ENCODE data around the gene TMEM91. TPM values are rescaled to one million over a fixed set of nuclear protein-coding genes. Genes with fewer than 3 reads are reported as not detected.
A peak's percentile ranks its signal among the peaks of the same experiment; 100 is the strongest.

TMEM91 gene
- total RNA-seq, 2 donors from 2014 or later = 6.9 to 35.0 TPM

DNA sequence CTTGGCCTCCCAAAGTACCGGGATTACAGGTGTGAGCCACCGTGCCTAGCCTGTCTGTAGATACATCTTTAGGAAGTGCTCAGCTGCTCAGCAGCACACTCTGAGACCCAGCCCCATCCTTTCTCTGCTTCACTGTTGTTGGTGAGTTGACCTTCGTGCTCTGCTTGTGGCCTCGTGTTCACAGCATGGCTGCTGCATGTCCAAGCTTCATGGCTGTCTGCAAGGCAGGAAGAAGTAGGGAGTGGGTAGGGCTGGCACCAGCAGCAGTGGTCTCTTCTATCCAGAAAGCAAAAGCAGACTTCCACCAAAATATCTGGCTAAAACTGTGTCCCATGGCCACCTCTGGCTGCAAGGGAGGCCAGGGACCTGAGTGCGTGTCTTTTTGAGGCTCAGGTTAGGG is 36.6 kb downstream of the TMEM91 start:
- DNase-seq (no peak), ATAC-seq (no peak)
- Mint-ChIP-seq H3K27me3 (no peaks in the 10 kb centered on the region), H3K27ac (no peak overlapping the region), H3K4me3 (no peak overlapping the region), H3K36me3 (ENCODE audit: low read depth) (peaks cover 2% of the 10 kb centered on the region), H3K4me1 (peaks cover 11% of the 10 kb centered on the region)
- H3K9me3 ChIP-seq (ENCODE audit: control insufficient read depth, low read length, poor library complexity, severe bottlenecking) = no peaks in the 10 kb centered on the region

DNA sequence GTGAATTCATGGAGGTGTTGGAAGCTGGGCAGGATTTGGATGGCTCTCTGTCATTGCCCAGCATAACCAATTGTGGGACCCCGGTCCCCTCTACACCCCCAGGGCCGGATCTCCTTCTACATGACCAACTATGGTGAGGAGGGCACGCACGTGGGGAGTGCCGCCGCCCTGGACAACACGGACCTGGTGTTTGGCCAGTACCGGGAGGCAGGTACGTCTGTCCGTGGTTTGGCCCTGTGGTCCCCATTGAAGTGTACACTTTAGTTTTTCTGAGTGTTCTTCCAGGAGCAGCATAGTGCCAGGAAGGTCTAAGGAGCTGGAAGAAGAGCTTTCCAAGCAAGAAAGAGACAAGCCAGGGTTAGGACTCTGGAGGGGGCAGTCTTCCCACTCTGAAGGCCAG is 37.6 kb downstream of the TMEM91 start:
- H3K9me3 ChIP-seq (ENCODE audit: control insufficient read depth, low read length, poor library complexity, severe bottlenecking) = no peaks in the 10 kb centered on the region
- Mint-ChIP-seq H3K4me3 (no peak overlapping the region), H3K4me1 (peaks cover 11% of the 10 kb centered on the region), H3K36me3 (ENCODE audit: low read depth) (peaks cover 2% of the 10 kb centered on the region), H3K27me3 (no peaks in the 10 kb centered on the region), H3K27ac (peak overlapping the region; percentile 41)
- ATAC-seq = no peak
- no peak for DNase-seq

DNA sequence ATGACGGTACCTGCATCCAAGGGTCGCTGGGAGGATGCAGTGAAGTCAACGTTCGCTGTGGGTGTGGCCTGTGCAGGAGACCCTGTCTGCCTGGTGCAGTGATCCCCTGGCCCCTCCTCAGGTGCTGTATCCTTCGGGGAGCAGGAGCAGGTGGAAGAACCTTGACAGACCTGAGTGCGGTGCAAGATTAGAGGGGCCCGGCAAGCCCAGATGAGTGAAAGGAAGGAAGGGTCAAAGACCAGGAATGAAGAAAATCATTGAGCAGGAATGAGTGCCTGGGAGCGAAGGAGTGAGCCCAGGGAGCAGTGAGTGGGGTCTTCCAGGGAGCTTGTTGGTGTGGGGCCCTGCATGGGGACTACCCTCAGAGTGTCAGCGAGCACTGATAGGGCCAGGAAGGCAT is 38.1 kb downstream of the TMEM91 start:
- no peak overlapping the region for H3K4me3 Mint-ChIP-seq
- H3K4me1 Mint-ChIP-seq = peaks cover 7% of the 10 kb centered on the region
- DNase-seq (no peak), ATAC-seq (no peak)
- no peaks in the 10 kb centered on the region for H3K27me3 Mint-ChIP-seq
- no peaks in the 10 kb centered on the region for H3K9me3 ChIP-seq (ENCODE audit: control insufficient read depth, low read length, poor library complexity, severe bottlenecking)
- H3K36me3 Mint-ChIP-seq (ENCODE audit: low read depth) = peaks cover 2% of the 10 kb centered on the region
- H3K27ac Mint-ChIP-seq = peak overlapping the region; percentile 41

DNA sequence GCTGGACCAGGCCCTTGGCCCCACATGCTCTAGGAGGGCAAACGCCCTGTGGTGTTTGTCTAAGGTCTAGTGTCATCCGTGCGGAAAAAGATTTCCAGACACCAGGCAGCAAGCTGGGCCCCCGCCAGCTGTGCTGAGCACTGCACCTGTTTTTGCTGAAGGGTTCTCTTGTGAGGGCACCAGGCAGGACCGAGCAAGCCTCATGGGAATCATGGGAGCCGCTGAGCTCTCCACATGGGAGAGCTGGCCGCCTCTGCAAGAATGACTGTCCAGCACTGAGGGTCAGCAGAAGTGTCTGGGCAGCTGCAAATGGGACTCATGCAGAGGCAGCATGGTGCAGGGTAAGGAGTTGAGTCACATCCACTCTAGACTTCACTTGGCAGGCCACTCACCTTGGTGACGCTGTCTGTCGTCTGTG is 38.8 kb downstream of the TMEM91 start:
- no peak for ATAC-seq
- no peak for DNase-seq
- Mint-ChIP-seq H3K4me3 (no peak overlapping the region), H3K36me3 (ENCODE audit: low read depth) (peaks cover 2% of the 10 kb centered on the region), H3K4me1 (peaks cover 3% of the 10 kb centered on the region), H3K27me3 (no peaks in the 10 kb centered on the region), H3K27ac (no peak overlapping the region)
- H3K9me3 ChIP-seq (ENCODE audit: control insufficient read depth, low read length, poor library complexity, severe bottlenecking) = no peaks in the 10 kb centered on the region

DNA sequence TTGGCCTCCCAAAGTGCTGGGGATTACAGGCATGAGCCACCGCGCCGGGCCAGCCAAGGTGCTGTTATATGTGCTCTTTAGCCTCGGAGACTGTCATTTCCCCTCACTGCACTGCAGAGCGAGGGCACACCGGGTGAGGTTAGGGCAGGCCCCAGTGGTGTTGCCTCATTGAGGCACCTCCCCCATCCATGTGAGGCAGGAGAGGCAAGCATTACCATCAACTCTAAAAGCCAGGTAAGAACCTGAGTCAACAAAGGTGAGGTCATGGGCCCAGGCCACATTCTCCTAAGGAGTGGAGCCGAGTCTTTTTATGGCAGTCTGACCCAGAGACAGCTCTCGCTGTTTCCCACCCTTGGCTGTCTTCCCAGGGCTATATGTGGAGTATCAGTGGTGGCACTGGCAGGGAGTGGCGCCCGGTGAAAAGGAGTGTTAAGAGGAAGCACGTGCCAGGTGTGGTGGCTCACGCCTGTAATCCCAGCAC is 39.9 kb downstream of the TMEM91 start:
- no peaks in the 10 kb centered on the region for H3K27me3 Mint-ChIP-seq
- peaks cover 5% of the 10 kb centered on the region for H3K4me1 Mint-ChIP-seq
- H3K27ac Mint-ChIP-seq = no peak overlapping the region
- H3K36me3 Mint-ChIP-seq (ENCODE audit: low read depth) = peaks cover 2% of the 10 kb centered on the region
- ATAC-seq (no peak), DNase-seq (no peak)
- no peak overlapping the region for H3K4me3 Mint-ChIP-seq
- no peaks in the 10 kb centered on the region for H3K9me3 ChIP-seq (ENCODE audit: control insufficient read depth, low read length, poor library complexity, severe bottlenecking)

DNA sequence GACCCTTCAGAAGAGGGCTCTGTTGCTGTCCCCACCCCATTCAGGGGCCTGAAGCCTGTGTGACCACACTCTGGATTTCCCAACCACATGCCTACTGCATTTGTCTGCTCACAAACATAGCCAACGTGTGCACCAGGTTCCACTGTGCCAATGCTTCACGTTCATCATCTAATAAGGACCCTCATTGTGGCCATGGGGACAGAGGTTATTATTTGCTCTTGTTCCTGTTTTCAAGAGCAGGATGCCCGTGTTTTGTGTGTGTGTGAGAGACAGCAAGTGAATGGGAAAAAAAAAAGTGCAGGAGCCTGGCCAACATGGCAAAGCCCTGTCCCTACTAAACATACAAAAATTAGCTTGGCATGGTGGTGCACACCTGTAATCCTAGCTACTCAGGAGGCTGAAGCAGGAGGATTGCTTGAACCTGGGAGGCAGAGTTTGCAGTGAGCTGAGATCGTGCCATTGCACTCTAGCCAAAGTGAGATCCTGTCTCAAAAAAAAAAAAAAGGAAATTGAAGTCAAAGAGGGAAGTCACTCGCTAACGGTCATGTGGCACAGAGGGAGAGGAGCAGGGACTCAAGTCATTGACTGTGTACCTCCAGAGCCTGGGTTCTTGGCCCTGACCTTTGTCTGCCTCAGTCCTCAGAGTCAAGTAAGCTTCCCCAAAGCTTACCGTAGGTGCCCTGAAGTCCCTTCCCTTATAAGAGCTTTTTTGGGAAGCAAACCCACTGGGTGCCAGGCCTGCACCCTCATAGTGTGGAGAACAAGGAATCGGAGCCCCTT is 44.0 kb downstream of the TMEM91 start:
- DNase-seq (no peak), ATAC-seq (no peak)
- H3K27me3 Mint-ChIP-seq = no peaks in the 10 kb centered on the region
- no peak overlapping the region for H3K4me3 Mint-ChIP-seq
- H3K4me1 Mint-ChIP-seq = peaks cover 10% of the 10 kb centered on the region
- H3K27ac Mint-ChIP-seq = no peak overlapping the region
- peaks cover 5% of the 10 kb centered on the region for H3K36me3 Mint-ChIP-seq (ENCODE audit: low read depth)
- no peaks in the 10 kb centered on the region for H3K9me3 ChIP-seq (ENCODE audit: control insufficient read depth, low read length, poor library complexity, severe bottlenecking)

DNA sequence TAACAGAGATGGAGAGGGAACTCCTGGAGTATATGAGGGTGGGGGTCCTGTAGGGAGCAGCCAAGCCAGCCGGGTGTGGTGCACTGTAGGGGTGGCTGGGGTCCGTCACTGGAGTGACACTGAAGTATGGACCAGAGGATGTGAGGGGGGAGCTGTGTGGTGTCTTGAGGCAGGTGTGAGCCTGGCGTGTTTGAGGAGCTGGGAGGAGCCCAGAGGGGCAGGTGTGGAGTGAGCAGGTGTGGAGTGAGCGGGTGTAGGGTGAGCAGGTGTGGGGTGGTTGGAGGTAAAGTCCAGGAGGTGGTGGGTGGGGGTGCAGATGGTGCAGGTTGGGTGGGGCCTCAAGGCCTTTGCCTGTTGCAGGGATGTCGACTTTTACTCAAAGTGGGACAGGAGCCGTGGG is 45.0 kb downstream of the TMEM91 start:
- H3K36me3 Mint-ChIP-seq (ENCODE audit: low read depth) = peaks cover 5% of the 10 kb centered on the region
- peak overlapping the region; percentile 76 for H3K27ac Mint-ChIP-seq
- H3K4me1 Mint-ChIP-seq = peaks cover 13% of the 10 kb centered on the region
- no peaks in the 10 kb centered on the region for H3K9me3 ChIP-seq (ENCODE audit: control insufficient read depth, low read length, poor library complexity, severe bottlenecking)
- no peak for DNase-seq
- ATAC-seq = no peak
- H3K27me3 Mint-ChIP-seq = no peaks in the 10 kb centered on the region
- no peak overlapping the region for H3K4me3 Mint-ChIP-seq

DNA sequence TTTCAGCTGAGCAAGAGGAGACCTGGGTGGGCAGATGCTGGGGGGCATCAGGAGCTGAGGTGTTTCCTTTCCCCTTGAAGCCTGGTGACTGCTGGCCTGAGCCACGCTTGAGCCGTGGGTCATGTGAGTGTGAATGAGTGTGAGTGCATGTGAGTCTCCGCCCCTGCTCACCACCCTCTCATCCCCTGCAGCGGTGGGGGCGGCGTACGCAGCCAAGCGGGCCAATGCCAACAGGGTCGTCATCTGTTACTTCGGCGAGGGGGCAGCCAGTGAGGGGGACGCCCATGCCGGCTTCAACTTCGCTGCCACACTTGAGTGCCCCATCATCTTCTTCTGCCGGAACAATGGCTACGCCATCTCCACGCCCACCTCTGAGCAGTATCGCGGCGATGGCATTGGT is 45.6 kb downstream of the TMEM91 start:
- no peaks in the 10 kb centered on the region for H3K27me3 Mint-ChIP-seq

DNA sequence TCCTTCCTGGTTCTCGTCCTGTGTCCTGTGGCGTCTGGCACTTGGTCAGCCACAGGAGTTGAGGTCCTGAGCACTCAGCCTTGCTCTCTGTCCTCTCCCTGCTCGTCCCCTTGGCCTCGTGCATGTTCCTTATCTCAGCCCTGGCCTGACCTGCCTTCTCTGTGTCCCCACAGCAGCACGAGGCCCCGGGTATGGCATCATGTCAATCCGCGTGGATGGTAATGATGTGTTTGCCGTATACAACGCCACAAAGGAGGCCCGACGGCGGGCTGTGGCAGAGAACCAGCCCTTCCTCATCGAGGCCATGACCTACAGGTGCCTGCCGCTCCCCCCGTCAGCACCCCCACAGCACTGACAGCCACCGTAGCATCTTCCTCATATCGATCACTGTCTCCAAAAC is 46.1 kb downstream of the TMEM91 start:
- ATAC-seq = no peak
- Mint-ChIP-seq H3K27ac (no peak overlapping the region), H3K27me3 (no peaks in the 10 kb centered on the region), H3K4me1 (peaks cover 20% of the 10 kb centered on the region), H3K36me3 (ENCODE audit: low read depth) (peaks cover 5% of the 10 kb centered on the region), H3K4me3 (no peak overlapping the region)
- no peak for DNase-seq
- H3K9me3 ChIP-seq (ENCODE audit: control insufficient read depth, low read length, poor library complexity, severe bottlenecking) = no peaks in the 10 kb centered on the region

More for the DNA sequence above, 45.6 kb downstream of the TMEM91 start:
- H3K27ac Mint-ChIP-seq = peak overlapping the region; percentile 76
- peaks cover 16% of the 10 kb centered on the region for H3K4me1 Mint-ChIP-seq
- peaks cover 5% of the 10 kb centered on the region for H3K36me3 Mint-ChIP-seq (ENCODE audit: low read depth)
- DNase-seq = no peak
- no peak overlapping the region for H3K4me3 Mint-ChIP-seq
- no peak for ATAC-seq
- no peaks in the 10 kb centered on the region for H3K9me3 ChIP-seq (ENCODE audit: control insufficient read depth, low read length, poor library complexity, severe bottlenecking)

DNA sequence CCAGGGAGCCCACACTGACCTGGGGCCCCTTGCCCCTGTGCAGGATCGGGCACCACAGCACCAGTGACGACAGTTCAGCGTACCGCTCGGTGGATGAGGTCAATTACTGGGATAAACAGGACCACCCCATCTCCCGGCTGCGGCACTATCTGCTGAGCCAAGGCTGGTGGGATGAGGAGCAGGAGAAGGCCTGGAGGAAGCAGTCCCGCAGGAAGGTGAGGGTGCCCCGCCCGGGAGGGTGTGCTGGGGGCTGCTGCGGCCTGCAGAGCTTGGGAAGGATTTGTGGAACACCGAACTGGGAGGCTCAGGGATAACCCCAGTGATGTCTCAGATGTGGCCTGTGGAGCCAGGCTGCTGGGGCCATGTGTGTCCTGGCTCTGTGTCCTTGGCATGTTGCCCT is 46.6 kb downstream of the TMEM91 start:
- ATAC-seq = no peak
- H3K36me3 Mint-ChIP-seq (ENCODE audit: low read depth) = peaks cover 5% of the 10 kb centered on the region
- no peaks in the 10 kb centered on the region for H3K27me3 Mint-ChIP-seq
- no peak overlapping the region for H3K27ac Mint-ChIP-seq
- peaks cover 25% of the 10 kb centered on the region for H3K4me1 Mint-ChIP-seq
- DNase-seq = no peak
- H3K4me3 Mint-ChIP-seq = no peak overlapping the region
- no peaks in the 10 kb centered on the region for H3K9me3 ChIP-seq (ENCODE audit: control insufficient read depth, low read length, poor library complexity, severe bottlenecking)

DNA sequence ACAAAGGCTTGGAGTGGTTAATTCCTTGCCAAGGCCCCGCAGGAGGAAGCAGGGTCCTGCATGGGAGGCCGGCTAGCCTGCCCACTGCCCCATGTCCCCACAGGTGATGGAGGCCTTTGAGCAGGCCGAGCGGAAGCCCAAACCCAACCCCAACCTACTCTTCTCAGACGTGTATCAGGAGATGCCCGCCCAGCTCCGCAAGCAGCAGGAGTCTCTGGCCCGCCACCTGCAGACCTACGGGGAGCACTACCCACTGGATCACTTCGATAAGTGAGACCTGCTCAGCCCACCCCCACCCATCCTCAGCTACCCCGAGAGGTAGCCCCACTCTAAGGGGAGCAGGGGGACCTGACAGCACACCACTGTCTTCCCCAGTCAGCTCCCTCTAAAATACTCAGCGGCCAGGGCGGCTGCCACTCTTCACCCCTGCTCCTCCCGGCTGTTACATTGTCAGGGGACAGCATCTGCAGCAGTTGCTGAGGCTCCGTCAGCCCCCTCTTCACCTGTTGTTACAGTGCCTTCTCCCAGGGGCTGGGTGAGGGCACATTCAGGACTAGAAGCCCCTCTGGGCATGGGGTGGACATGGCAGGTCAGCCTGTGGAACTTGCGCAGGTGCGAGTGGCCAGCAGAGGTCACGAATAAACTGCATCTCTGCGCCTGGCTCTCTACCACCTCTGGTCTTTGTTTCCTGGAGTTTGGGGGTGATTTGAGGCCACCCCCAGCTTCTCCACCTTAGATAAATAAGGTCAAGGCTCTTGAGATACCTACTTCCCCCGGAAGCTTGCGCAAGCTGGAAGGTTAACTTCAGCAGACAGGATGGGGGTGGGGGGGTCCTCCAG is 48.2 kb downstream of the TMEM91 start:
- peak overlapping the region; percentile 27 for H3K27ac Mint-ChIP-seq
- DNase-seq = no peak

DNA sequence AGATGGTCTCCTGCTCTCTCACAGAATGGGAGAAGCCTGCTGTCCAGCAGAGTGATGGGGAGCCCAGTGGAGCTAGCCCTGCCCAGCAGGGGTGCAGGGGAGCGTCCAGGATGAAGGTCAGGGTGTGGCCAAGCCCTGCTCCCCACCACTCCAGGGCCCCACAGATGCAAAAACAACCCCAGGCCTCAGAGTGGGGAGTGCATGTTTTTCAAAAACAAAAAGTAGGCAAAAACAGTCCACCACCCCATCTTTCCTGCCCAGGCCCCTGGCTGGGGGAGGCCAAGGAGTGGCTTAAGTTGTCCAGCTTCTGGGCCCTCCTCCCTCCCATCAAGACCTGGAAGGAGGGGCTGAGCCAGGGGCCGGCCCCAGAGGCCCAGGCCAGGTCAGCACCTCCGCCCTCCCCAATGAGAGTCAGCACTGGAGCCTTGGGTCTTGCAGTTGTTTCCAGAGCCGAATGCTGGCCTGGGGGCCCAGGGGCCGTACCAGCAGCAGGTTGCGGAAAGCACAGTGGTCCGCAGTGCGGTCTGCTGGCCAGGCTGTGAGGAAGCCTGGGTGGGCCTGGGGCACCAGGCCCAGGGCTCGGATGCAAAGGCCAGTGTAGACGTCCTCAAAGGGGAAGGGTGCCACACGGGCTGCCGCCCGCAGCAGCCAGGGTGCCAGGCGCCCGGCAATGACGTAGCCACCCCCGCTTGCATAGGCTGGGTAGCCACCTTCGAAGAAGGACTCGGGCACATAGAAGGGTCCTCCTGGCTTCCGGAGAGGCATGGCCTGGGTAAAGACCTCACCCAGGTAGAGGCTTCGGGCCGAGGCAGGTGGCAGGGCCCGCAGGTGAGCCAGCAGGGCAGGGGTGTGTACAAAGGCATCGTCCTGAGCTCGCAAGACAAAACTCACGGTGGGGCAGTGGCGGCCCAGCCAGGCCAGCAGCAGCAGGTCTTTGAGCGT is 49.1 kb downstream of the TMEM91 start:
- no peaks in the 10 kb centered on the region for H3K27me3 Mint-ChIP-seq
- H3K4me1 Mint-ChIP-seq = peaks cover 30% of the 10 kb centered on the region
- H3K4me3 Mint-ChIP-seq = peak overlapping the region; percentile 98
- DNase-seq (no peak), ATAC-seq (no peak)
- peak overlapping the region; percentile 56 for H3K27ac Mint-ChIP-seq
- no peaks in the 10 kb centered on the region for H3K9me3 ChIP-seq (ENCODE audit: control insufficient read depth, low read length, poor library complexity, severe bottlenecking)
- peaks cover 5% of the 10 kb centered on the region for H3K36me3 Mint-ChIP-seq (ENCODE audit: low read depth)

More for the DNA sequence above, 48.2 kb downstream of the TMEM91 start:
- H3K36me3 Mint-ChIP-seq (ENCODE audit: low read depth) = peaks cover 5% of the 10 kb centered on the region
- no peaks in the 10 kb centered on the region for H3K27me3 Mint-ChIP-seq
- no peak for ATAC-seq
- H3K4me3 Mint-ChIP-seq = peak overlapping the region; percentile 41
- H3K9me3 ChIP-seq (ENCODE audit: control insufficient read depth, low read length, poor library complexity, severe bottlenecking) = no peaks in the 10 kb centered on the region
- H3K4me1 Mint-ChIP-seq = peaks cover 30% of the 10 kb centered on the region

Data from T-helper 17 cell (primary cell).